Neural progenitor cell (in vitro differentiated cells): ENCODE data around the gene H6PD.

ENCODE experiments used
- CTCF ChIP-seq: fragments of 200-600 bp; sonication (generic); IDR thresholded peaks from 2 replicates; pipeline ENCODE4 v1.5.1; 2017; ENCODE audit warnings: antibody characterized with exemption, mild to moderate bottlenecking
- EZH2 ChIP-seq: fragments of 200-600 bp; sonication (generic); IDR thresholded peaks from 2 replicates; pipeline ENCODE4 v1.6.1; 2017; ENCODE audit warnings: antibody characterized with exemption, mild to moderate bottlenecking, moderate library complexity
- EZH2phosphoT487 ChIP-seq: fragments of 200-600 bp; sonication (generic); IDR thresholded peaks from 2 replicates; pipeline ENCODE4 v1.6.1; 2017; ENCODE audit warnings: antibody characterized with exemption

- TF ChIP-seq CTCF (no peak), EZH2phosphoT487 (no peak), EZH2 (no peak)
These were observed 40.5 kb upstream of the H6PD start for GRCh38 chr1:9194024-9194423.
